ENCODE measurements around the gene MYF6.
"Not testable (repeated sequence)": the region's sequence is repeated elsewhere in the genome, so short reads cannot be mapped to it uniquely, and the experiment has no call there.

Gene MYF6

GRCh38 chr12:80707126-80707829 lies at the start of gene MYF6:
Gene MYF6, plus strand, starts transcription at chr12:80707634. Its CDS starts 86 bp downstream, at chr12:80707720.
- no peak for DNase-seq

- DNase-seq = no peak
Measured at GRCh38 chr12:80659512-80660063, 47.8 kb upstream of the MYF6 start.

GRCh38 chr12:80662586-80662985 lies 44.8 kb upstream of the MYF6 start:
- no peak for DNase-seq

- DNase-seq = no peak
Measured at GRCh38 chr12:80670214-80670613, 37.2 kb upstream of the MYF6 start.

GRCh38 chr12:80676042-80676636 lies 31.3 kb upstream of the MYF6 start:
- DNase-seq = not testable (repeated sequence)

GRCh38 chr12:80676856-80677255 lies 30.6 kb upstream of the MYF6 start:
- no peak for DNase-seq

- no peak for DNase-seq
Measured at GRCh38 chr12:80677994-80678393, 29.4 kb upstream of the MYF6 start.

GRCh38 chr12:80679346-80680131 lies 27.9 kb upstream of the MYF6 start:
- no peak for DNase-seq

- DNase-seq = no peak
Measured at GRCh38 chr12:80681287-80681686, 26.1 kb upstream of the MYF6 start.

GRCh38 chr12:80681786-80682185 lies 25.6 kb upstream of the MYF6 start:
- DNase-seq = no peak

GRCh38 chr12:80684077-80684495 lies 23.3 kb upstream of the MYF6 start:
- no peak for DNase-seq

- no peak for DNase-seq
Measured at GRCh38 chr12:80690090-80690489, 17.3 kb upstream of the MYF6 start.

GRCh38 chr12:80690513-80690912 lies 16.9 kb upstream of the MYF6 start:
- no peak for DNase-seq

GRCh38 chr12:80692114-80692513 lies 15.3 kb upstream of the MYF6 start:
- no peak for DNase-seq

- DNase-seq = no peak
Measured at GRCh38 chr12:80697270-80697887, 10.1 kb upstream of the MYF6 start.

GRCh38 chr12:80698256-80698655 lies 9.2 kb upstream of the MYF6 start:
- no peak for DNase-seq

GRCh38 chr12:80698847-80699542 lies 8.4 kb upstream of the MYF6 start:
- no peak for DNase-seq

- no peak for DNase-seq
Measured at GRCh38 chr12:80700327-80700726, 7.1 kb upstream of the MYF6 start.

GRCh38 chr12:80701388-80701787 lies 6.0 kb upstream of the MYF6 start:
- DNase-seq = no peak

- no peak for DNase-seq
Measured at GRCh38 chr12:80702889-80703805, 4.3 kb upstream of the MYF6 start.

GRCh38 chr12:80704420-80704819 lies 3.0 kb upstream of the MYF6 start:
- no peak for DNase-seq
